Endothelial cell of umbilical vein (primary cell): ENCODE measurements around the gene PPM1D.

Source experiments
- EZH2 ChIP-seq: IDR thresholded peaks from 2 replicates; pipeline ENCODE4 v1.6.1; 2012; ENCODE audit warnings: borderline replicate concordance, low read depth, mild to moderate bottlenecking, moderate library complexity, low read length, inconsistent platforms; ENCODE audit not compliant: severe bottlenecking
- GATA2 ChIP-seq: IDR thresholded peaks from 2 replicates; pipeline ENCODE4 v1.7.0; 2011; ENCODE audit warnings: low read depth, mild to moderate bottlenecking, moderate library complexity, mixed read lengths, low read length; ENCODE audit not compliant: insufficient read length, insufficient read depth
- POLR2A ChIP-seq: IDR thresholded peaks from 2 replicates; pipeline ENCODE4 v1.6.1; 2012; ENCODE audit warnings: low read depth, mild to moderate bottlenecking, control low read depth, low read length
- POLR2AphosphoS5 ChIP-seq: IDR thresholded peaks from 2 replicates; pipeline ENCODE4 v1.6.1; 2012; ENCODE audit warnings: low read depth, mild to moderate bottlenecking, control low read depth, low read length, moderate library complexity; ENCODE audit not compliant: insufficient read depth
- TF ChIP-seq, protein P1 (sequence below), 2 donors: IDR thresholded peaks; 1 replicate in 1 of 2; 2 replicates in 1 of 2; pipeline ENCODE4 v1.5.1; 2011; ENCODE audit warnings: low read length in 2 of 2, mild to moderate bottlenecking in 2 of 2, moderate library complexity in 2 of 2, control low read depth in 1 of 2, inconsistent platforms in 1 of 2, low read depth in 1 of 2; ENCODE audit not compliant: insufficient read depth in 1 of 2; ENCODE audit errors: extremely low read depth in 1 of 2
- TF ChIP-seq, protein P2 (sequence below): IDR thresholded peaks from 2 replicates; pipeline ENCODE4 v1.6.1; 2011; ENCODE audit not compliant: insufficient read depth, insufficient read length

DNA sequence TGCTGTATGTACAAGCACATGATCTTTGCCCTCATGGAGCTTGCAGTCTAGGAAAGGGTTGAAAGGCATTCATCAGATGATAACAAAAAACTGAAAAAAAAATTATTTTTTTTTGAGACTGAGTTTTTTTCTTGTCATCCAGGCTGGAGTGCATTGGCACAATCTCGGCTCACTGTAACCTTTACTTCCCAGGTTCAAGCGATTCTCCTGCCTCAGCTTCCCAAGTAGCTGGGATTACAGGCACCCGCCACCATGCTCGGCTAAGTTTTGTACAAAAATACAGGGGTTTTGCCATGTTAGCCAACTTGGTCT is 39.0 kb downstream of the PPM1D start:
- TF ChIP-seq, protein P1, sequence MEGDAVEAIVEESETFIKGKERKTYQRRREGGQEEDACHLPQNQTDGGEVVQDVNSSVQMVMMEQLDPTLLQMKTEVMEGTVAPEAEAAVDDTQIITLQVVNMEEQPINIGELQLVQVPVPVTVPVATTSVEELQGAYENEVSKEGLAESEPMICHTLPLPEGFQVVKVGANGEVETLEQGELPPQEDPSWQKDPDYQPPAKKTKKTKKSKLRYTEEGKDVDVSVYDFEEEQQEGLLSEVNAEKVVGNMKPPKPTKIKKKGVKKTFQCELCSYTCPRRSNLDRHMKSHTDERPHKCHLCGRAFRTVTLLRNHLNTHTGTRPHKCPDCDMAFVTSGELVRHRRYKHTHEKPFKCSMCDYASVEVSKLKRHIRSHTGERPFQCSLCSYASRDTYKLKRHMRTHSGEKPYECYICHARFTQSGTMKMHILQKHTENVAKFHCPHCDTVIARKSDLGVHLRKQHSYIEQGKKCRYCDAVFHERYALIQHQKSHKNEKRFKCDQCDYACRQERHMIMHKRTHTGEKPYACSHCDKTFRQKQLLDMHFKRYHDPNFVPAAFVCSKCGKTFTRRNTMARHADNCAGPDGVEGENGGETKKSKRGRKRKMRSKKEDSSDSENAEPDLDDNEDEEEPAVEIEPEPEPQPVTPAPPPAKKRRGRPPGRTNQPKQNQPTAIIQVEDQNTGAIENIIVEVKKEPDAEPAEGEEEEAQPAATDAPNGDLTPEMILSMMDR (IDR thresholded peaks at IDR 0.05; ENCODE audit: extremely low read depth in 1 of 2, insufficient read depth in 1 of 2, low read depth in 1 of 2, low read length in 2 of 2): no peak
- TF ChIP-seq POLR2A: no peak
- no peak for TF ChIP-seq GATA2
- no peak for TF ChIP-seq EZH2
- no peak for TF ChIP-seq POLR2AphosphoS5
- TF ChIP-seq, protein P2, sequence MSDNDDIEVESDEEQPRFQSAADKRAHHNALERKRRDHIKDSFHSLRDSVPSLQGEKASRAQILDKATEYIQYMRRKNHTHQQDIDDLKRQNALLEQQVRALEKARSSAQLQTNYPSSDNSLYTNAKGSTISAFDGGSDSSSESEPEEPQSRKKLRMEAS: no peak
